ENCODE measurements around the gene NTM.
"Not testable (repeated sequence)": the region's sequence is repeated elsewhere in the genome, so short reads cannot be mapped to it uniquely, and the experiment has no call there.

NTM gene

DNA sequence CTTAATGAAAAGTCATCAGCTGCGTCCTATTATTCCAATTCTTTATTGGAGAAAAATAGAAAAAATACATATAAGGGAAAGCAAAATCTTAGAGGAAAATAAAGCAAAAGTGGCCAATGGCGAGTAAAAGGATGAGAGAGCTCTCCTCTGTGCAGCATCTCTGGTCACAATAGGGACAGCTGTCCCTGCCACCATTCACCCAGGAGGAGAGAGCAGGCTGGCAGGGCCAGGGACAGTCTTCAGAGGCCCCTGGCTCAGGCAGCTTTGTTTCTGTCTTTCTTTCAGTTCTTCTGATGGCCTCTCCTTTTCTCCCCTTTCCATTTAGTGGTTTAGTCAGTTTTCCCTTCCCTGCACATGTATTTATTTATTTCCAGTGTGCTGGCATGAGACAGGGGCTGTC, 941.3 kb downstream of the NTM start:
- Histone ChIP-seq H3K4me1 (ENCODE audit: control insufficient read depth in 1 of 2, insufficient read depth in 2 of 2, low read length in 2 of 2) (no peaks in the 10 kb centered on the region), H3K9ac (ENCODE audit: low read depth in 1 of 2, low read length in 2 of 2) (no peak overlapping the region), H3K4me3 (ENCODE audit: low read depth in 1 of 2, low read length in 2 of 2) (no peak overlapping the region), H3K36me3 (ENCODE audit: control insufficient read depth in 1 of 2, insufficient read depth in 2 of 2, low read length in 2 of 2) (no peaks in the 10 kb centered on the region), H3K27ac (ENCODE audit: low read depth, low read length) (no peak overlapping the region), H3K27me3 (ENCODE audit: control insufficient read depth in 1 of 2, insufficient read depth in 2 of 2, low read length in 2 of 2) (no peaks in the 10 kb centered on the region), H3K9me3 (ENCODE audit: control insufficient read depth in 1 of 2, low read length in 2 of 2) (no peaks in the 10 kb centered on the region)

DNA sequence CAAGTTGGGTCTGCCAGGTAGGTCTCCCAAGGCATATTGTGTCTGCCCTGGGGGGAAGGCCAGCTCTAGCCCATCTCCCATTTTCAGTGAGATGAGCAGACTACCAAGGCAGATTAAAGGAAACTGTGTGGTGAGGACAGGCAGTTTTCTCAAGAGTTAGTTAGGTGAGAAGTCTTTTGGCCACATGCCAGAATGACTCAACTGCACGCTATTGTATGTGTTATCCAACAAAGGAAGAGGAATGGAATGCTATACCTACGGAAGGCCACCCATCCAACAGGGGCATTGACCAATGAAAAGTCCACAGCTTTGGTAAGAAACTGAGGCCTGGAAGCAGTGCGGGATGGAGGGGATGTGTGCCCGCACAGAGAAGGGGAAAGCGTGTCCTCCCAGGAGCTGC, 941.7 kb downstream of the NTM start:
- Histone ChIP-seq H3K9ac (ENCODE audit: low read depth in 1 of 2, low read length in 2 of 2) (no peak overlapping the region), H3K27ac (ENCODE audit: low read depth, low read length) (no peak overlapping the region), H3K4me3 (ENCODE audit: low read depth in 1 of 2, low read length in 2 of 2) (no peak overlapping the region), H3K4me1 (ENCODE audit: control insufficient read depth in 1 of 2, insufficient read depth in 2 of 2, low read length in 2 of 2) (no peaks in the 10 kb centered on the region), H3K36me3 (ENCODE audit: control insufficient read depth in 1 of 2, insufficient read depth in 2 of 2, low read length in 2 of 2) (no peaks in the 10 kb centered on the region), H3K9me3 (ENCODE audit: control insufficient read depth in 1 of 2, low read length in 2 of 2) (no peaks in the 10 kb centered on the region), H3K27me3 (ENCODE audit: control insufficient read depth in 1 of 2, insufficient read depth in 2 of 2, low read length in 2 of 2) (no peaks in the 10 kb centered on the region)

DNA sequence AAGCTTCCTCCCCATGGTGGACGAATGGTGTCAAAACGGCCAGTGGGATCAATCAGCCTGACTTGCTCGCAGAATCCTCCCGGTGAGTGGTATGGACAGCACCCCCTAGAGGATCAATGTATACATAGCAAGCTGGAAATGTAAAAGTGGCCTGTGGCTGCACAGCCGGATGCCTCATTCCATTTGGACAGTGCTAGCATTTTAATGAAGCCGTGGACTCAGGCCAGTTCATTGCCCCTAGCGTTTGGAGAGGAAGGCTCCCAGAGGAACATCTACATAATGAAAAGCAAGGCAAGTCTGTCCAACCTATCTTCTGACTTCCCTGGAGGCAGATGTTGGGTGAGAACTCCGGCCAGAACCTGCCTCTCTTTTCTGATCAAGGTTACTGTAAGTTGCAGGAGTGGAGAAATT, 942.3 kb downstream of the NTM start:
- no peak overlapping the region for H3K4me3 ChIP-seq (ENCODE audit: low read depth in 1 of 2, low read length in 2 of 2)

DNA sequence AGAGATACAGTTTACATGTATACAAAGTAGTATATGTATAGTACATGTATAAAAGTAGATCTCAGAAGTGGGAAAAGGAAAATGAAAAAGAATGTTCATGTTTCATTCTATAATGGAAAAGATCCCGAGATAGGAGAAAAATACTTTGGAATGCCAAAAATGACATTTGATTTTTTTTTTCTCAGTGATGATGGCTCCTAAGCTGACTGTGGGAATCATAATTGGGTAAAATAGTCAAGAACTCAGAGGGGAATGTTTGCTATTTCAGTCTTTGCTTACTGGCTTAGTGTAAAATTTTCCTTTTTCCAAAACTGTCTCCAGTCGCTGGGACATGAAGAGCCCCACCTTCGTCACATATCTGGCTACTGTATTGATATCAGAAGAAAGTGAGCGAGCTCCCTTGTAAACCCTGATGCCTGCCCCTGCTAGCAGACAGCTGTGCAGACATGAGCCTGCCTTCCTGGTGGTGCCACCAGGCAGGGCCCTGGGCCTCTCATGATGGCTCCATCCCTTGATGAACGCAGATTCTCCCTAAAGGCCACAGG, 944.6 kb downstream of the NTM start:
- Histone ChIP-seq H3K36me3 (ENCODE audit: control insufficient read depth in 1 of 2, insufficient read depth in 2 of 2, low read length in 2 of 2) (no peaks in the 10 kb centered on the region), H3K9me3 (ENCODE audit: control insufficient read depth in 1 of 2, low read length in 2 of 2) (no peaks in the 10 kb centered on the region), H3K27ac (ENCODE audit: low read depth, low read length) (no peak overlapping the region), H3K9ac (ENCODE audit: low read depth in 1 of 2, low read length in 2 of 2) (no peak overlapping the region), H3K27me3 (ENCODE audit: control insufficient read depth in 1 of 2, insufficient read depth in 2 of 2, low read length in 2 of 2) (no peaks in the 10 kb centered on the region), H3K4me1 (ENCODE audit: control insufficient read depth in 1 of 2, insufficient read depth in 2 of 2, low read length in 2 of 2) (no peaks in the 10 kb centered on the region), H3K4me3 (ENCODE audit: low read depth in 1 of 2, low read length in 2 of 2) (no peak overlapping the region)

More for the DNA sequence above, 942.3 kb downstream of the NTM start:
- no peaks in the 10 kb centered on the region for H3K4me1 ChIP-seq (ENCODE audit: control insufficient read depth in 1 of 2, insufficient read depth in 2 of 2, low read length in 2 of 2)
- H3K9ac ChIP-seq (ENCODE audit: low read depth in 1 of 2, low read length in 2 of 2) = no peak overlapping the region
- no peaks in the 10 kb centered on the region for H3K9me3 ChIP-seq (ENCODE audit: control insufficient read depth in 1 of 2, low read length in 2 of 2)
- no peaks in the 10 kb centered on the region for H3K36me3 ChIP-seq (ENCODE audit: control insufficient read depth in 1 of 2, insufficient read depth in 2 of 2, low read length in 2 of 2)
- no peak overlapping the region for H3K27ac ChIP-seq (ENCODE audit: low read depth, low read length)
- H3K27me3 ChIP-seq (ENCODE audit: control insufficient read depth in 1 of 2, insufficient read depth in 2 of 2, low read length in 2 of 2) = no peaks in the 10 kb centered on the region

DNA sequence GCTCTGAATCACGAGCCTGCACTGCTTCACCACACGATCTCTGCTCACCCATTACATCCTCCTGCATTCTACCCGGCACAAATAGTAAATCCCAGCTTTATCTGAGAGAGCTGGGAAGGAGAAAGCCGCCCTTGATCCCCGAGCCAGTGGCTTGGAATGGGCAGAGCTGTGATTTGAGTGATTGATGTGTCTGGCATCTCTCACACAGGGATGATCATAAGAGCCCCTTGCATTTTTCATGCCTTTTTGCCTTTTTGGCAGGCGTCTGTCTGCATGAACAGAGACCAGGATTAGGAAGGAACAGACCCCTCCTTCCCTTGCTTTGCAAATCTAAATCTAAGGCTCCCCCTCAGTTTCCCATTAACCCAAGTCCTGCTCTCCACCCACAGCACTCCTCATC, 945.3 kb downstream of the NTM start:
- H3K36me3 ChIP-seq (ENCODE audit: control insufficient read depth in 1 of 2, insufficient read depth in 2 of 2, low read length in 2 of 2) = no peaks in the 10 kb centered on the region
- H3K9me3 ChIP-seq (ENCODE audit: control insufficient read depth in 1 of 2, low read length in 2 of 2) = no peaks in the 10 kb centered on the region
- no peak overlapping the region for H3K9ac ChIP-seq (ENCODE audit: low read depth in 1 of 2, low read length in 2 of 2)
- no peaks in the 10 kb centered on the region for H3K27me3 ChIP-seq (ENCODE audit: control insufficient read depth in 1 of 2, insufficient read depth in 2 of 2, low read length in 2 of 2)
- no peaks in the 10 kb centered on the region for H3K4me1 ChIP-seq (ENCODE audit: control insufficient read depth in 1 of 2, insufficient read depth in 2 of 2, low read length in 2 of 2)
- no peak overlapping the region for H3K4me3 ChIP-seq (ENCODE audit: low read depth in 1 of 2, low read length in 2 of 2)
- no peak overlapping the region for H3K27ac ChIP-seq (ENCODE audit: low read depth, low read length)

DNA sequence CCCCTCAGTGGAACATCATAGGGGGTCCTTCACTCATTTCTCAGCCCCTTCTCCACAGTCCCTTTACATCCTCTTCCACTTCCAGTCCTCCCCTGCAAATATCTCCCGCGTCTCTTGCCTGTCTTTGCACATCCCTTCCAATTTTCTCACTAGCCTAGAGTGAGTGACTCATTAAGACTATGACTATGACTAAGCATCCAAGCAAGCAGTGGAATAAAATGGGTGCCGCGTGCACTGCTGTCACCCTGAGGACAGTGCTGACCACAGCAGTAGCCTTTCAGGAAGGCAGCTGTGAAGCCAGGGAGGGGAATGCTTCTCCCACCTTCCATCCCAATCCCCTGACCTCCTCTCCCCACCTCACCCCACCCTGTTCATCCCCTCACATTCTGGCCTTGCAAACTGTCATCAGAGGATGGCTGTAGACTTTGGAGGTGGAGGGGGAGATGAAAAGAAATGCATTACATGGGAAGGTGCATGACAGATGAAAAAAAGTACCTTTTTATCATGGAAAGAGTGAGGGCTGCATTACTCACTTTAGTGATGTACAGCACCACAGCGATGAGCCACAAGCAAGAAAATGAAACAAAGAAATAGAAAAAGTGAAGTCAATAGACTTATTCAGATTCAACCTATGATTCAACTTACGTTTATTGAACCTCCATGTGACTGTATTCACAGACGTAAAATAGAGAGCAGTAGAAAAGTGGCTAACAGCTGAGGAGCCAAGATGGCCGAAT, 948.2 kb downstream of the NTM start:
- no peak overlapping the region for H3K27ac ChIP-seq (ENCODE audit: low read depth, low read length)

DNA sequence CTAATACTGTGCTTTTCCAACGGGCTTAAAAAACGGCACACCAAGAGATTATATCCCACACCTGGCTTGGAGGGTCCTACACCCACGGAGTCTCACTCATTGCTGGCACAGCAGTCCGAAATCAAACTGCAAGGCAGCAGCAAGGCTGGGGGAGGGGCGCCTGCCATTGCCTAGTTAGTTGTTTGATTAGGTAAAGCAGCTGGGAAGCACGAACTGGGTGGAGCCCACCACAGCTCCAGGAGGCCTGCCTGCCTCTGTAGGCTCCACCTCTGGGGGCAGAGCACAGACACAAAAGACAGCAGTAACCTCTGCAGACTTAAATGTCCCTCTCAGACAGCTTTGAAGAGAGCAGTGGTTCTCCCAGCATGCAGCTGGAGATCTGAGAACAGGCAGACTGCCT, 949.0 kb downstream of the NTM start:
- H3K27ac ChIP-seq (ENCODE audit: low read depth, low read length); H3K9ac ChIP-seq (ENCODE audit: low read depth in 1 of 2, low read length in 2 of 2); H3K4me1 ChIP-seq (ENCODE audit: control insufficient read depth in 1 of 2, insufficient read depth in 2 of 2, low read length in 2 of 2); H3K27me3 ChIP-seq (ENCODE audit: control insufficient read depth in 1 of 2, insufficient read depth in 2 of 2, low read length in 2 of 2); H3K4me3 ChIP-seq (ENCODE audit: low read depth in 1 of 2, low read length in 2 of 2); H3K9me3 ChIP-seq (ENCODE audit: control insufficient read depth in 1 of 2, low read length in 2 of 2); H3K36me3 ChIP-seq (ENCODE audit: control insufficient read depth in 1 of 2, insufficient read depth in 2 of 2, low read length in 2 of 2): not testable (repeated sequence)

More for the DNA sequence above, 948.2 kb downstream of the NTM start:
- Histone ChIP-seq H3K4me1 (ENCODE audit: control insufficient read depth in 1 of 2, insufficient read depth in 2 of 2, low read length in 2 of 2) (no peaks in the 10 kb centered on the region), H3K9me3 (ENCODE audit: control insufficient read depth in 1 of 2, low read length in 2 of 2) (no peaks in the 10 kb centered on the region), H3K36me3 (ENCODE audit: control insufficient read depth in 1 of 2, insufficient read depth in 2 of 2, low read length in 2 of 2) (no peaks in the 10 kb centered on the region), H3K9ac (ENCODE audit: low read depth in 1 of 2, low read length in 2 of 2) (no peak overlapping the region), H3K27me3 (ENCODE audit: control insufficient read depth in 1 of 2, insufficient read depth in 2 of 2, low read length in 2 of 2) (no peaks in the 10 kb centered on the region), H3K4me3 (ENCODE audit: low read depth in 1 of 2, low read length in 2 of 2) (no peak overlapping the region)

DNA sequence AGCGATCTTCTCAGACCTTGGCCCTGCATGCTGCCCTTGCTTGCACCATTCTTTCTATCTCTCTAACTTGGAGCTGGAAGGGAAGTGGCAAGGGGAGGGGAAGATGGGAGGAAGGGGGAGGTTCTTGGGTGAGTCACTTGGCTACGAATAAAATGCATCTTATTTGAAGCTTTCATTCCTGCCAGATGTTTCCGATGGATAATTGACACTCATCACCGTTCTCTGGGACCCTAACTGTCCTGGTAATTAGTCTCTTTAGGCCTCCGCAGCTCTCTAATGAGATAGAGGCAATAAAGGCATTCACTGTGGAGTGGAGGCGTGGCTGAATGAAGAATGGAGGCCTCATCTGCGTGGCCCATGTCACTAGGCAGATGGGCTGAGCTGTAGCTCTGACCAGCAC, 960.1 kb downstream of the NTM start:
- H3K27ac ChIP-seq (ENCODE audit: low read depth, low read length) = no peak overlapping the region
- no peaks in the 10 kb centered on the region for H3K9me3 ChIP-seq (ENCODE audit: control insufficient read depth in 1 of 2, low read length in 2 of 2)
- no peaks in the 10 kb centered on the region for H3K4me1 ChIP-seq (ENCODE audit: control insufficient read depth in 1 of 2, insufficient read depth in 2 of 2, low read length in 2 of 2)
- H3K4me3 ChIP-seq (ENCODE audit: low read depth in 1 of 2, low read length in 2 of 2) = no peak overlapping the region
- no peaks in the 10 kb centered on the region for H3K36me3 ChIP-seq (ENCODE audit: control insufficient read depth in 1 of 2, insufficient read depth in 2 of 2, low read length in 2 of 2)
- no peaks in the 10 kb centered on the region for H3K27me3 ChIP-seq (ENCODE audit: control insufficient read depth in 1 of 2, insufficient read depth in 2 of 2, low read length in 2 of 2)
- H3K9ac ChIP-seq (ENCODE audit: low read depth in 1 of 2, low read length in 2 of 2) = no peak overlapping the region

DNA sequence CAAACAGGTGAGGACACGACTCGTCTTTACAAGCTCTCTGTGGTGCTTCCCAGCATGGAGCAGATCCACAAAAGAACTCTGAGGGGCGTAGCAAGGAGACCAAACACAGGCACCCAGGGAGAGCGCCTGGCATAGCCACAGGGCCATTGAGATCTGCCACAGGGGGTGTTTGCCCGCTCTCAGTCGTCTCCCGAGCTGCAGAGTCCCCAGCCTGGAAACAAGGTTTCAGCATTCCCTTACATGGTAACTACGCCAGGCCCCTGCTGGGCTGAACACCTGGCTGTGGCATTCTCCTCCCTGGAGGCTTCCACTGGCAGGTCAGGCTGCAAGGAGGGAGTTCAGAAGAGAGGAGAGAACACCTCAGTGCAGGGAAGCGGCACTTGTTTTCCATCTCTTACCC, 962.1 kb downstream of the NTM start:
- Histone ChIP-seq H3K27ac (ENCODE audit: low read depth, low read length) (no peak overlapping the region), H3K27me3 (ENCODE audit: control insufficient read depth in 1 of 2, insufficient read depth in 2 of 2, low read length in 2 of 2) (no peaks in the 10 kb centered on the region), H3K4me3 (ENCODE audit: low read depth in 1 of 2, low read length in 2 of 2) (no peak overlapping the region), H3K9me3 (ENCODE audit: control insufficient read depth in 1 of 2, low read length in 2 of 2) (no peaks in the 10 kb centered on the region), H3K4me1 (ENCODE audit: control insufficient read depth in 1 of 2, insufficient read depth in 2 of 2, low read length in 2 of 2) (no peaks in the 10 kb centered on the region), H3K36me3 (ENCODE audit: control insufficient read depth in 1 of 2, insufficient read depth in 2 of 2, low read length in 2 of 2) (no peaks in the 10 kb centered on the region), H3K9ac (ENCODE audit: low read depth in 1 of 2, low read length in 2 of 2) (no peak overlapping the region)

DNA sequence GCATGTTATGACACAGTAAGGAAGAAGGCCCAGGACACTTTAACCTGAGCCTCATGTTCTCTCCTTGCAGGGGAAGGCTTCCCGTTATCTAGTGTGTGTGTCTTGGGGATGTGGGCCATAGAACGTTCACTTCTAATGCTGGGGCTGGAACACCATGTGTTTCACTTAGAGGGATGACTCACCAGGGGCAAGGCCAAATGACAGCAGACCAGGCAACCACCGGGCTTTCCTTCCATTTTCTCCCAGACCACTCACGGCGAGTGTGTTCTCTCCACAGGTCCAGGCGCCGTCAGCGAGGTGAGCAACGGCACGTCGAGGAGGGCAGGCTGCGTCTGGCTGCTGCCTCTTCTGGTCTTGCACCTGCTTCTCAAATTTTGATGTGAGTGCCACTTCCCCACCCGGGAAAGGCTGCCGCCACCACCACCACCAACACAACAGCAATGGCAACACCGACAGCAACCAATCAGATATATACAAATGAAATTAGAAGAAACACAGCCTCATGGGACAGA, 964.4 kb downstream of the NTM start:
- Histone ChIP-seq H3K27me3 (ENCODE audit: control insufficient read depth in 1 of 2, insufficient read depth in 2 of 2, low read length in 2 of 2) (no peaks in the 10 kb centered on the region), H3K36me3 (ENCODE audit: control insufficient read depth in 1 of 2, insufficient read depth in 2 of 2, low read length in 2 of 2) (no peaks in the 10 kb centered on the region), H3K9me3 (ENCODE audit: control insufficient read depth in 1 of 2, low read length in 2 of 2) (peaks cover 0 to 4% of the 10 kb centered on the region in 2 donors), H3K4me3 (ENCODE audit: low read depth in 1 of 2, low read length in 2 of 2) (no peak overlapping the region), H3K9ac (ENCODE audit: low read depth in 1 of 2, low read length in 2 of 2) (no peak overlapping the region), H3K4me1 (ENCODE audit: control insufficient read depth in 1 of 2, insufficient read depth in 2 of 2, low read length in 2 of 2) (no peaks in the 10 kb centered on the region), H3K27ac (ENCODE audit: low read depth, low read length) (no peak overlapping the region)
